Activated CD8-positive, alpha-beta memory T cell treated with anti-CD3 and anti-CD28 coated beads for 24 hours (primary cell): ENCODE data around the gene CTSL.

Experiments
- DNase-seq: peaks from one replicate; pipeline ENCODE4 v3.0.0-alpha.2; 2020

CTSL gene

DNA sequence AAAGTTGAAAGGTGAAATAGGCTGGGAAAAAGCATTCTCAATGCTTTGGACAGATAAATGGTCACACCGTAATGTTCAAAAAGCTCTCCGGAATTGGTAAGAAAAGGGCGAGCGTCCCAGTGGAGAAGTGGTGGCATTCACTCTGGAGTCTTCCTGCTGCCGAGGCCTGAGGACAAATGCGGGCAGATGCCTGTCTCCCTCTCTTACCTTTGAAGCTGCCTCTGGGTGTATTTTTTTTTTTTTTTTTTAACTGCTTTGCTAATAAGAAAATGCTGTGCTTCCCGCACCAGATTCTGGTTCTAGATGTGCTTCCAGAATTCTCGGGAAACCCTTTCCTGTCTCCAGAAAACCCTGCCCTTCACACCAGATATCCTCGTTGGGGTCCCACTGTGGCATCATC lies 24.4 kb upstream of the CTSL start:
- no peak for DNase-seq

DNA sequence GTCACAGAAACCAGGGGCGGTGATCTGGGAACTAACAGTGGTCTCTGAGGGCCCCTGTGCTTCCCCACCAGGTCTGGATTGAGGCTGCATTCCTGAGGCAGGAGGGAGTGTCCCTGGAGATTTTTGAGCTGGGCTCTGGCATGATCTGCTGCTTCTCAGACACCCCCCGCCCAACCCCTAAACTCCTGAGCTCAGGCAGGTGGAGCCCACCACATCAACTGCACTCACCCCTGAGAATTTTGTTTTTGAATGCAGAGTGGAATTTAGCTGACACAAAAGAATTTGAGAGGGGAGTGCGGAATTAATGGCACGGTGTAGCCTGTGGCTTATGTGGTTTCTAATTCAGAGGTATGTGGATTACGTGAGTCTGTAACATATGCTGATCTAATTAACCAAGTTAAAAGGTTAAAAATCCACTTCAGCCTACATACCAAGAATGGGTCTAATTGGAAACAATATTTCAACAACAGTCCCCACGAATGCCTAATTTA lies 23.9 kb upstream of the CTSL start:
- DNase-seq: no peak

DNA sequence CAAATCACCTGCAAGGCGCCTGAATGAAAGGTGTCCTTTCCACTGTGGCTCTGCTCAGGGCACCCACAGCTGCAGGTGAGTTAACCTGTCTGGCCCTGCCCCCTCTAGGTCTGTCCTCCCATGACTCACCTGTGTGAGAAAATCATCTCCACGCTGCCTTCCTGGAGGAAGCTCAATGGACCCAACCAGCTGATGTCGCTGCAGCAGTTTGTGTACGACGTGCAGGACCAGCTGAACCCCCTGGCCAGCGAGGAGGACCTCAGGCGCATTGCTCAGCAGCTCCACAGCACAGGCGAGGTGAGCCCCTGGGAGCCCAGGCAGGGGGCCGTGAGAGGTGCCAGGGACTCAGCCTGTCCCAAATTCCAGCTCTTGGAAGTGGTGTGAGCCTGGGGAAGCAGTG lies 23.0 kb upstream of the CTSL start:
- no peak for DNase-seq

GRCh38 chr9:87703636-87704276 lies 22.2 kb upstream of the CTSL start:
- DNase-seq: no peak

- no peak for DNase-seq
Measured at GRCh38 chr9:87704342-87704741, 21.6 kb upstream of the CTSL start.

DNA sequence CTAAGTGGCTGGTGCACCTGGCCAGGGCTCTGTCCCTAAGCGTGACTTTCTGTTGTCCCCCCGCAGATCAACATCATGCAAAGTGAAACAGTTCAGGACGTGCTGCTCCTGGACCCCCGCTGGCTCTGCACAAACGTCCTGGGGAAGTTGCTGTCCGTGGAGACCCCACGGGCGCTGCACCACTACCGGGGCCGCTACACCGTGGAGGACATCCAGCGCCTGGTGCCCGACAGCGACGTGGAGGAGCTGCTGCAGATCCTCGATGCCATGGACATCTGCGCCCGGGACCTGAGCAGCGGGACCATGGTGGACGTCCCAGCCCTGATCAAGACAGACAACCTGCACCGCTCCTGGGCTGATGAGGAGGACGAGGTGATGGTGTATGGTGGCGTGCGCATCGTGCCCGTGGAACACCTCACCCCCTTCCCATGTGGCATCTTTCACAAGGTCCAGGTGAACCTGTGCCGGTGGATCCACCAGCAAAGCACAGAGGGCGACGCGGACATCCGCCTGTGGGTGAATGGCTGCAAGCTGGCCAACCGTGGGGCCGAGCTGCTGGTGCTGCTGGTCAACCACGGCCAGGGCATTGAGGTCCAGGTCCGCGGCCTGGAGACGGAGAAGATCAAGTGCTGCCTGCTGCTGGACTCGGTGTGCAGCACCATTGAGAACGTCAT lies 19.7 kb upstream of the CTSL start:
- DNase-seq: no peak

- DNase-seq: no peak
Measured at GRCh38 chr9:87707805-87708506, 18.0 kb upstream of the CTSL start.

DNA sequence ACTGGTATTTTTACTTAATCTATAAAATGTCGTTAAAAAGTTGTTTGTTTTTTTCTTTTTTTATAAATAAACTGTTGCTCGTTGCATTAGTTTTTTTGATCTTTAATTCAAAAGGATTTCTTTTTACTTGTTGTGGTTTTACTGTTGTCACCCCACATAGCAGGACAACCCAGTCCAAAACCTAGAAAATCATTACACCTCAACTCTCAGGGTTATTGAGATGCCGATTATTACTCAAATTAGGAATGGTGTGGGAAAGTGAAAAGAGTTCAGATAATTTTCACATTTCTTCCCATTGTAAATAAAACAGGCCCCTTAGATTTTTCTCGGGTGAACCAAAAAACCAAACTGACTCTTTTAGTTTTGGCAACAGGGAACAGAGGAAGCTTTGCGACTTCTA lies 17.4 kb upstream of the CTSL start:
- DNase-seq: no peak

DNA sequence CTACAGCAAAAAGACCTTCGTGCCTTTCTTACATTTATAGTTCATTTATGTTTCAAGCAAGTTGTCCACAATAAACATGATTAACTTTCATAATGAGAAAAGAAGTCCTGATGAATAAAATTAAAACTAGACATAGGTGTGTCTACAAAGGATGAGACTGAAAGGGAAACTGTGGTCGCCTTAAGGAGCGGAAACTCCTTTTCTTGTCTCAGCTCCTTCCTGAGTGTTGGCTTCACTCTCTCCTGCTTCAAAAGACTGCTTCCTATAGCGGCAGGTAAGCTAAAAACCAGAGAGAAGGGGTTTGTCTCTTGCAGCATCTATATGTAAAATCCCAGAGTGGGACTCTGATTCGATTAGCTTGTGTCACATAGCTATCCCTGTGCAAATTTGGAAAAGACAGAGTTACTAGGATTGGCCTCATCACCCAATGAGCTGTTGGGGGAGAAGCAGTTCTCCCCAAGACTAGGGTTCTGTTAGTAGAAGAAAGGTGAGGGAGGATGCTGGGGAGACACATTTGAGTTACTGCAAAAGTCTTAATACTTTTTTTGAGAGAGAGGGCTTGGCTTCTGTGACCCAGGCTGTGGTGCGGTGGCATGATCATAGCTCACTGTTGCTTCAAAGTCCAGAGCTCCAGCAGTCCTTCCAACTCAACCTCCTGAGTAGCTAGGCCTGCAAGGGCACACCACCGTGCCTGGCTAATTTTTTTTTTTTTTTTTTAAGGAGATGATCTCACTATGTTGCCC lies 16.8 kb upstream of the CTSL start:
- no peak for DNase-seq

- DNase-seq: no peak
Measured at GRCh38 chr9:87710443-87710842, 15.5 kb upstream of the CTSL start.

DNA sequence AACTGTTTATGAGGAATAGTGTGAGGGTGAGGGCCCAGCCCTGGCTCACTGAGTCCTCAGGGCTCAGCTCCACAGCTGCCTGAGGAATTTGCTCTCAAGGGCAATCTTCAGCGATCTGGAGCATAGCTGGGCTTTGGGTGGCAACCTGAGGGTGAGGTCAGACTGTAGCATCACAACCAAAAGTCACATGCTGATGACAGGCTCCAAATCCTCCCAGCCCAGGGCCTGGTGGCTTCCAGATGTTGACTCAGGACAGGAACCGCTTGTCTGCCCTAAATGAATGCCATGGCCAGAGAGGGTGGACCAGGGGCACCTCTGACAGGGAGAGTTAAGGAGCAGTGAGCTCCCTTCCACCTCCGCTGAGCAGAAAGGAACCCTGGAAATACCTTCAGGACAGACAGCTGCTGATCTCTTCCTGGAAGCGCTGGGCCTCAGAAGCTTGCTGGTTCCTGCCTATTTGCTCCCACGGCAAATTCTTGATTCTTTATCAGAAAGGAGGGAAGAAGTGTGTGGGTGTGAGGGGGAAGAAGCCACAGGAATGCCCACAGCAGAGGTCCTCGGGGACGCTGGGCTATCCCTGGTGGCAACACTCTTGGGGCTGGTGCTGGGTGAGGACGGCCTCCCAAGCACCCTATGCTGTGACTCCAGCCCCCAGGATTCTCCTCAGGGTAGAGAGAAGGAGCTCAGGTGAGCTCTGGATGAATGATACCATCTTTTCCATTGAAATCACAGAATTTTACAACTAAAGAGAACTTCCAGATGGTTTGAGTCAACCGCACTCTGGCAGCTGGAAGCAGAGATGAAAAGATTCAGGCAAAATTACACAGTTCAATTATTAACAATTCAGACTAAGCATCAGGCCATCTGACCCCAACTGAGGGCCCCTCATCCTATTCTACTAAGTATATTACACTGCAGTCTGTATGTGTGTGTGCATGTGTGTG lies 13.8 kb upstream of the CTSL start:
- DNase-seq: no peak

DNA sequence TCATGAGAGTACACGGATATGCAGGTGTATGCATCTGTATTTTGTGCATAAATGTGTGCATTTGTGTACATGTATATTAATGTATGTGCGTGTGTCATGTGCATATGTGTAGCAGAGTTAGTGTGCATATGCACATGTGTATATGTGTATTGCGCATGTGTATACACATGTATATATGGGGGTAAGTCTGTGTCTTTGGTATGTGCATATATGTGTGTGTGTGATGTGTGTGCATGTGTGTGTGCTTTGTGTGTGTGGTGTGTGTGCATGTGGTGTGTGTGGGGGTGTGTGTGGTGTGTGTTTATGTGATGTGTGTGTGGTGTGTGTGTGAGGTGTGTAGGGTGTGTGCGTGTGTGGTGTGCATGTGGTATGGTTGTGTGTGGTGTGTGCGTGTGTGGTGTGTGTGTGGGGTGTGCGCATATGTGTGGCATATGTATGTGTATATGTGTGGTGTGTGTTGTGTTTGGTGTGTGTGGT lies 13.1 kb upstream of the CTSL start:
- DNase-seq: no peak

DNA sequence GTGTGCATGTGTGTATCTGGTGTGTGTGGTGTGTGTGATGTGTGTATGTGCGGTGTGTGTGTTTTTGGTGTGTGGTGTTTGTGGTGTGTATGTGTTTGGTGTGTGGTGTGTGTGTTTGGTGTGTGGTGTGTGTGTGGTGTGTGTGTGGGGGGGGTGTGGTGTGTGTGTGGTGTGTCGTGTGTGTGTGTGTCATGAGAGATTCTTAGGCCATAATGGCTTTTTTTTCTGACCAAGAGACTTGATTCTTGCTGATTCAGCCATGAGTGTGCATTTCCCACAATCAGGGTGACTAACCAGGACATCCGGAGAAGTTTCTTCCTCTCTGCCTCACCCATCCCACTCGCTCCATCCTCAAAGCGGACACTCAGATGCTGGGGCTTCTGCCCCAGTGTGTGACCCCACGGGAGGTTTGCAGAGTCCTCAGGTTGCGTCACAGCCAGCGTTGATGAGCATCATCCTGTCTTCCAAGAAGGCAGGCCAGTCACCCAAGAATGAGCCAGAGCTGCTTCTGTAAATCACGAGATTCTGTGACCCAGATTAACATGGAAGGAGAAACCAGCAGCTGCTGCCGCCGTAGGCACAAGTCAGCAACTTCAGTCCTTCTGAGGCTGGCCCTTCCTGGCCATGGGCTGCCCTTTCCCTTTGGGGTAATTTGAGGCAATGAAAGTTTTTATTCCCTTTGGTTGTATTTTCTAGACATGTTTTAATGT lies 12.5 kb upstream of the CTSL start:
- DNase-seq: no peak

GRCh38 chr9:87713988-87714330 lies 12.0 kb upstream of the CTSL start:
- DNase-seq: no peak

GRCh38 chr9:87714819-87715218 lies 11.1 kb upstream of the CTSL start:
- DNase-seq: no peak

GRCh38 chr9:87716141-87716540 lies 9.8 kb upstream of the CTSL start:
- DNase-seq: no peak

DNA sequence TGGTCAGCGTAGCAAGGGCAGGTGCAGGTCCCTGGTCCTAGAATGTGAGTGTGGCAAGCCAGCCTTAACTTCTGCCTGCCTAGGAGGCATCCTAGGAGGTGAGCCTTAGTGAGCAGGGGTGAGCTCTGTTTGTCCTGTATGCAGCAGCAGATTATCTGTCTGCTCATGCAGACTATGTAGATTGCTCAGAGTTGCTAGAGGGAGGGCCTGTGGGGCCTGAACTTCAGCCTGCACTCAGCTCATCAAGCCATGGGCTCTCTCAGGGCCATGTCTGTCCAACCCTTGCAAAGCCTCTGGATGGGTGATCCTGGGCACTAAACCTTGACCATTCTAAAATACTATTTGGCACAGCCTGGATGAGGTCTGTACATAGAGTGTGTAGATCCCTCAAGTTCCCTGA lies 8.5 kb upstream of the CTSL start:
- DNase-seq: no peak

DNA sequence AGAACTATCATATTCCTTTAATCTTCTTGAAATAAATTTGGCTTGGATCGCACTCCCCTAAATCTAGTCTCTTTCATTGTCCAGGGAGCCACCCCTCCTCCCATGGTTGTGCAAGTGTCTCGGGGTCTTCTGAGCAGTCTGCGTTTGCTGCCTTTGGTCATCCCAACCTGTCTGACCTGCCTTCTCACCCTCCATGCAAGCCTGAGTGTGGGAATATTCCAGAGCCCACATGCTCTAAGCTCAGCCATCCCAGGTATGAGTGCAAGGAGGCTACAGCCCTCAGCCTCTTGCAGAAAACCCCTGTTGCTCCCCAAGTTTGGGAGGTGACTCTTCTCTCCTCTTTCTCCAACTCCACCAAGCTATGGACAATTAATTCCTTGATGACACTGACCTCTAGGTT lies 7.7 kb upstream of the CTSL start:
- no peak for DNase-seq

- DNase-seq: no peak
Measured at GRCh38 chr9:87718852-87719612, 6.9 kb upstream of the CTSL start.

GRCh38 chr9:87720173-87720572 lies 5.7 kb upstream of the CTSL start:
- no peak for DNase-seq
